Uterus (tissue), 2 donors: ENCODE measurements around the gene PRMT2.

Source experiments
- POLR2A ChIP-seq, 2 donors: fragments of 450-650 bp; IDR thresholded peaks; one replicate each; pipeline ENCODE4 v1.6.1; 2016; ENCODE audit warnings: antibody characterized with exemption in 2 of 2, mild to moderate bottlenecking in 1 of 2, moderate library complexity in 1 of 2
- TF ChIP-seq, protein P1 (sequence below), 4 experiments: fragments of 200-600 bp in 2 of 4; fragments of 450-650 bp in 2 of 4; sonication (generic) in 2 of 4; IDR thresholded peaks; one replicate each; pipeline ENCODE4 v1.5.1; 2016 to 2019; ENCODE audit warnings: antibody characterized with exemption in 4 of 4, mild to moderate bottlenecking in 2 of 4, moderate library complexity in 1 of 4

GRCh38 chr21:46675595-46676280, 40.3 kb downstream of the PRMT2 start:
- TF ChIP-seq, protein P1, sequence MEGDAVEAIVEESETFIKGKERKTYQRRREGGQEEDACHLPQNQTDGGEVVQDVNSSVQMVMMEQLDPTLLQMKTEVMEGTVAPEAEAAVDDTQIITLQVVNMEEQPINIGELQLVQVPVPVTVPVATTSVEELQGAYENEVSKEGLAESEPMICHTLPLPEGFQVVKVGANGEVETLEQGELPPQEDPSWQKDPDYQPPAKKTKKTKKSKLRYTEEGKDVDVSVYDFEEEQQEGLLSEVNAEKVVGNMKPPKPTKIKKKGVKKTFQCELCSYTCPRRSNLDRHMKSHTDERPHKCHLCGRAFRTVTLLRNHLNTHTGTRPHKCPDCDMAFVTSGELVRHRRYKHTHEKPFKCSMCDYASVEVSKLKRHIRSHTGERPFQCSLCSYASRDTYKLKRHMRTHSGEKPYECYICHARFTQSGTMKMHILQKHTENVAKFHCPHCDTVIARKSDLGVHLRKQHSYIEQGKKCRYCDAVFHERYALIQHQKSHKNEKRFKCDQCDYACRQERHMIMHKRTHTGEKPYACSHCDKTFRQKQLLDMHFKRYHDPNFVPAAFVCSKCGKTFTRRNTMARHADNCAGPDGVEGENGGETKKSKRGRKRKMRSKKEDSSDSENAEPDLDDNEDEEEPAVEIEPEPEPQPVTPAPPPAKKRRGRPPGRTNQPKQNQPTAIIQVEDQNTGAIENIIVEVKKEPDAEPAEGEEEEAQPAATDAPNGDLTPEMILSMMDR (IDR thresholded peaks at IDR 0.05) = no peak
- no peak for TF ChIP-seq POLR2A (IDR thresholded peaks at IDR 0.05)
